ENCODE data around the gene AUH. TPM values are rescaled to one million over a fixed set of nuclear protein-coding genes. Genes with fewer than 3 reads are reported as not detected.

The AUH gene
- total RNA-seq, 1 donor from 2014 or later: 28.5 TPM

- Mint-ChIP-seq H3K4me1 (ENCODE audit: low read depth, unreplicated experiment) (no peaks in the 10 kb centered on the region), H3K36me3 (ENCODE audit: unreplicated experiment) (no peaks in the 10 kb centered on the region), H3K27ac (ENCODE audit: unreplicated experiment) (no peak overlapping the region), H3K9me3 (ENCODE audit: unreplicated experiment) (no peaks in the 10 kb centered on the region), H3K4me3 (ENCODE audit: unreplicated experiment) (no peak overlapping the region), H3K27me3 (ENCODE audit: unreplicated experiment) (no peaks in the 10 kb centered on the region)
- TF ChIP-seq CTCF (IDR thresholded peaks at IDR 0.05; ENCODE audit: partially characterized antibody, unreplicated experiment): no peak
- no peak for DNase-seq
Measured at GRCh38 chr9:91395553-91396471, 34.1 kb upstream of the AUH start.

- no peaks in the 10 kb centered on the region for H3K27me3 Mint-ChIP-seq (ENCODE audit: unreplicated experiment)
- TF ChIP-seq CTCF (IDR thresholded peaks at IDR 0.05; ENCODE audit: partially characterized antibody, unreplicated experiment): no peak
- no peaks in the 10 kb centered on the region for H3K36me3 Mint-ChIP-seq (ENCODE audit: unreplicated experiment)
- H3K4me1 Mint-ChIP-seq (ENCODE audit: low read depth, unreplicated experiment): no peaks in the 10 kb centered on the region
- H3K9me3 Mint-ChIP-seq (ENCODE audit: unreplicated experiment): no peaks in the 10 kb centered on the region
- no peak overlapping the region for H3K4me3 Mint-ChIP-seq (ENCODE audit: unreplicated experiment)
- DNase-seq: no peak
- H3K27ac Mint-ChIP-seq (ENCODE audit: unreplicated experiment): no peak overlapping the region
Measured at GRCh38 chr9:91395106-91395552, 33.4 kb upstream of the AUH start.

- no peak overlapping the region for H3K4me3 Mint-ChIP-seq (ENCODE audit: unreplicated experiment)
- TF ChIP-seq CTCF (IDR thresholded peaks at IDR 0.05; ENCODE audit: partially characterized antibody, unreplicated experiment): no peak
- H3K36me3 Mint-ChIP-seq (ENCODE audit: unreplicated experiment): no peaks in the 10 kb centered on the region
- no peaks in the 10 kb centered on the region for H3K27me3 Mint-ChIP-seq (ENCODE audit: unreplicated experiment)
- no peaks in the 10 kb centered on the region for H3K9me3 Mint-ChIP-seq (ENCODE audit: unreplicated experiment)
- DNase-seq: no peak
- H3K27ac Mint-ChIP-seq (ENCODE audit: unreplicated experiment): no peak overlapping the region
- no peaks in the 10 kb centered on the region for H3K4me1 Mint-ChIP-seq (ENCODE audit: low read depth, unreplicated experiment)
Measured at GRCh38 chr9:91393826-91394225, 32.1 kb upstream of the AUH start.

GRCh38 chr9:91392435-91392834 is 30.7 kb upstream of the AUH start:
- H3K4me1 Mint-ChIP-seq (ENCODE audit: low read depth, unreplicated experiment): no peaks in the 10 kb centered on the region
- no peak for TF ChIP-seq CTCF (IDR thresholded peaks at IDR 0.05; ENCODE audit: partially characterized antibody, unreplicated experiment)
- no peak for DNase-seq
- H3K27ac Mint-ChIP-seq (ENCODE audit: unreplicated experiment): no peak overlapping the region
- no peak overlapping the region for H3K4me3 Mint-ChIP-seq (ENCODE audit: unreplicated experiment)
- H3K36me3 Mint-ChIP-seq (ENCODE audit: unreplicated experiment): no peaks in the 10 kb centered on the region
- no peaks in the 10 kb centered on the region for H3K9me3 Mint-ChIP-seq (ENCODE audit: unreplicated experiment)
- H3K27me3 Mint-ChIP-seq (ENCODE audit: unreplicated experiment): peaks cover 1% of the 10 kb centered on the region

GRCh38 chr9:91391818-91392217 is 30.1 kb upstream of the AUH start:
- H3K27ac Mint-ChIP-seq (ENCODE audit: unreplicated experiment): no peak overlapping the region
- no peak for TF ChIP-seq CTCF (IDR thresholded peaks at IDR 0.05; ENCODE audit: partially characterized antibody, unreplicated experiment)
- H3K36me3 Mint-ChIP-seq (ENCODE audit: unreplicated experiment): no peaks in the 10 kb centered on the region
- peaks cover 1% of the 10 kb centered on the region for H3K27me3 Mint-ChIP-seq (ENCODE audit: unreplicated experiment)
- no peak for DNase-seq
- no peak overlapping the region for H3K4me3 Mint-ChIP-seq (ENCODE audit: unreplicated experiment)
- no peaks in the 10 kb centered on the region for H3K9me3 Mint-ChIP-seq (ENCODE audit: unreplicated experiment)
- H3K4me1 Mint-ChIP-seq (ENCODE audit: low read depth, unreplicated experiment): no peaks in the 10 kb centered on the region
